K562 (cell line): ENCODE results near the gene DHX40. TPM values are rescaled to one million over a fixed set of nuclear protein-coding genes. Genes with fewer than 3 reads are reported as not detected.
A peak's percentile ranks its signal among the peaks of the same experiment; 100 is the strongest.

Source experiments
- ADNP ChIP-seq: fragments of 200-800 bp; sonication (Bioruptor generic); IDR thresholded peaks from 2 replicates; pipeline ENCODE4 v1.6.1; 2016; ENCODE audit warnings: missing genetic modification characterization, missing compliant biosample characterization
- C11orf30 ChIP-seq: fragments of 450-650 bp; IDR thresholded peaks from 2 replicates; pipeline ENCODE4 v1.6.1; 2016; ENCODE audit warnings: low read depth, mild to moderate bottlenecking
- CC2D1A ChIP-seq: fragments of 450-650 bp; IDR thresholded peaks from 2 replicates; pipeline ENCODE4 v1.6.1; 2017; ENCODE audit warnings: mild to moderate bottlenecking
- CSDE1 ChIP-seq, 2 experiments: fragments of 450-650 bp; IDR thresholded peaks; 2 replicates each; pipeline ENCODE4 v1.6.1; 2016; ENCODE audit warnings: mild to moderate bottlenecking in 1 of 2
- CXXC5 ChIP-seq: fragments of 250-450 bp; sonication (Bioruptor Pico); IDR thresholded peaks from 2 replicates; pipeline ENCODE4 v1.8.0; 2022; ENCODE audit warnings: inconsistent platforms, mild to moderate bottlenecking, moderate library complexity
- HCFC1 ChIP-seq: IDR thresholded peaks from 2 replicates; pipeline ENCODE4 v1.6.1; 2012; ENCODE audit warnings: low read depth, low read length, improper control_type of control experiment
- HMG20B ChIP-seq: fragments of 250-450 bp; sonication (Bioruptor Pico); IDR thresholded peaks from 2 replicates; pipeline ENCODE4 v1.5.0; 2021; ENCODE audit warnings: mild to moderate bottlenecking
- HNRNPH1 ChIP-seq: fragments of 200-400 bp; formaldehyde crosslinking; optimal IDR thresholded peaks from 2 replicates; pipeline ENCODE3; 2017; ENCODE audit warnings: low read depth, mild to moderate bottlenecking, low read length, moderate library complexity
- KDM2B ChIP-seq: fragments of 250-450 bp; sonication (Bioruptor Pico); IDR thresholded peaks from 2 replicates; pipeline ENCODE4 v1.8.0; 2021; ENCODE audit warnings: mild to moderate bottlenecking, moderate library complexity
- LARP7 ChIP-seq: fragments of 450-650 bp; IDR thresholded peaks from 2 replicates; pipeline ENCODE4 v1.6.1; 2016
- MED1 ChIP-seq: sonication (generic); formaldehyde crosslinking; IDR thresholded peaks from 2 replicates; pipeline ENCODE4 v1.8.1; 2023; ENCODE audit warnings: missing genetic modification reagents, borderline replicate concordance
- MYC ChIP-seq, 2 experiments: fragments of 250-450 bp in 1 of 2; sonication (Bioruptor Pico) in 1 of 2; IDR thresholded peaks; 2 replicates each; pipeline versions ENCODE4 v1.5.1 to v1.6.1; 2012 to 2021; ENCODE audit warnings: low read depth in 2 of 2, borderline replicate concordance in 1 of 2, improper control_type of control experiment in 1 of 2, low read length in 1 of 2, mild to moderate bottlenecking in 1 of 2, moderate library complexity in 1 of 2
- NFE2 ChIP-seq: IDR thresholded peaks from 2 replicates; pipeline ENCODE4 v1.6.1; 2014; ENCODE audit warnings: antibody characterized with exemption, low read depth
- SLC30A9 ChIP-seq: fragments of 250-450 bp; sonication (Bioruptor Pico); IDR thresholded peaks from 2 replicates; pipeline ENCODE4 v1.8.0; 2022; ENCODE audit warnings: mild to moderate bottlenecking, moderate library complexity
- SMAD3 ChIP-seq: fragments of 450-650 bp; formaldehyde crosslinking; conservative IDR thresholded peaks from 2 replicates; pipeline ENCODE4 v1.4.0; 2020; ENCODE audit warnings: mild to moderate bottlenecking
- SNIP1 ChIP-seq: fragments of 450-650 bp; IDR thresholded peaks from 2 replicates; pipeline ENCODE4 v1.7.1; 2017; ENCODE audit warnings: low read depth, mild to moderate bottlenecking
- SP1 ChIP-seq: sonication (generic); formaldehyde crosslinking; IDR thresholded peaks from 2 replicates; pipeline ENCODE4 v1.8.1; 2022; ENCODE audit warnings: mild to moderate bottlenecking, missing genetic modification reagents
- XRCC5 ChIP-seq: fragments of 200-400 bp; formaldehyde crosslinking; IDR thresholded peaks from 2 replicates; pipeline ENCODE4 v1.6.1; 2017; ENCODE audit warnings: low read depth, mild to moderate bottlenecking, low read length
- ZNF184 ChIP-seq: sonication (generic); formaldehyde crosslinking; IDR thresholded peaks from 2 replicates; pipeline ENCODE4 v1.5.0; 2020; ENCODE audit warnings: missing genetic modification reagents
- ZNF197 ChIP-seq: fragments of 200-800 bp; sonication (Bioruptor generic); IDR thresholded peaks from 2 replicates; pipeline ENCODE4 v1.6.1; 2016; ENCODE audit warnings: low read depth, missing genetic modification characterization, missing compliant biosample characterization
- ZNF24 ChIP-seq: fragments of 450-650 bp; IDR thresholded peaks from 2 replicates; pipeline ENCODE4 v1.6.1; 2016
- ZNF589 ChIP-seq: fragments of 200-800 bp; sonication (Bioruptor generic); IDR thresholded peaks from 2 replicates; pipeline ENCODE4 v1.6.1; 2016; ENCODE audit warnings: low read depth, missing genetic modification characterization, missing compliant biosample characterization
- ZNF764 ChIP-seq: fragments of 250-450 bp; sonication (Bioruptor Pico); IDR thresholded peaks from 2 replicates; pipeline ENCODE4 v1.4.0; 2020; ENCODE audit warnings: low read depth, mild to moderate bottlenecking, moderate library complexity
- polyA plus RNA-seq, 8 experiments: library from polyadenylated mRNA; depleted of rRNA in 4 of 8; stranded (reverse) in 5 of 8; unstranded in 3 of 8; fragments of >200 nt; fragmentation: Nextera tagmentation in 2 of 8; fragmentation: Illumina TruSeq in 1 of 8; extraction: Ambion mirVana in 2 of 8; extraction: Trizol in 1 of 8; gene quantifications; 2 replicates each; pipeline versions ENCODE4 v1.2.1 to v1.2.3, GENCODE V29; 2011 to 2014; ENCODE audit warnings: inconsistent platforms in 1 of 8, missing spikeins in 1 of 8
- total RNA-seq, 7 experiments: library from RNA; depleted of rRNA in 6 of 7; stranded (reverse); fragments of >200 nt in 6 of 7; fragmentation: Illumina TruSeq in 2 of 7; extraction: Trizol in 2 of 7; gene quantifications; 2 replicates each; pipeline versions ENCODE4 v1.2.1 to v1.2.3, GENCODE V29; 2011 to 2021; ENCODE audit warnings: low replicate concordance in 1 of 7
- TF ChIP-seq, protein P1 (sequence below), 2 experiments: fragments of 450-650 bp; IDR thresholded peaks; 2 replicates each; pipeline ENCODE4 v1.6.1; 2016
- TF ChIP-seq, protein P2 (sequence below), 2 experiments: fragments of 450-650 bp; conservative IDR thresholded peaks; 2 replicates each; pipeline ENCODE4 v1.6.1; 2017; ENCODE audit warnings: mild to moderate bottlenecking in 2 of 2, moderate library complexity in 2 of 2
- TF ChIP-seq, protein P3 (sequence below): sonication (generic); formaldehyde crosslinking; IDR thresholded peaks from 2 replicates; pipeline ENCODE4 v1.9.0; 2022; ENCODE audit warnings: mild to moderate bottlenecking, missing genetic modification reagents

Gene DHX40
- total and polyA plus RNA-seq, 9 of the 15 experiments (the other 6 are each of a cell fraction or from before 2014, with no cell fraction given): 7.2 to 38.6 (median 18.7) TPM

DNA sequence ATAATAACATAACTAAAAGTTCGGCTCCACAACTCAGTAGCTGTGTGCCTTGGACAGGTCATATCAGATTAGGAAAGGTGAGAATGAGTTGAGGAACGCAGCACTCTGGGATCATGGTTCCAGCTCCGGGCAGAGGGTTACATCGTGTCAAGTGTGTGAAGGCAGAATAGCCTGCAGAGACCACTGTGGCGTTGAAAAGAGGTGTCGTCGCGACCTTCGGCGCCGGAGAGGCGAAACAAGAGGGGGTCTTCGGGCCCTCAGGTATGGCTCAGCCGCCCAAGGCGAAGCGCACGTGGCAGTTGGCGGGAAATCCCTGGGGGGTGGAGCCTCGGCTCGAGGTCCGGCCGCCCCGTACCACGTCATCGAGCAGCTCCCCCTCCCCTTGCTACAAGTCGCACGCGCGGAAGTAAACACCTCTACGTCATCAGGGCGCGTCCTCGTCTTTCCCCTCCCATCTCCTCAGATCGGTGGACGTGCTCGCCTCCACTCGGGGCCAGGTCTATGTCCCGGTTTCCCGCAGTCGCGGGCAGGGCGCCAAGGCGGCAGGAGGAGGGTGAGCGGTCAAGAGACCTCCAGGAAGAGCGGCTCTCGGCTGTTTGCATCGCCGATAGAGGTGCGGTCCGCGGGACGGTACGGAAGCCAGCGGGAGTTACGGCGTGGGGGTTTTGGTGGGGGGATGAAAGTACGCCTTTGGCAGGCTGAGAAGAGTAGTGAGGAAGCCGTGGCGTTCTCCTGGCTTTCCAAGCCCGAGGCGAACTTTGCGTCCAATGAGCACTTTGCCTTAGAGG, at the start of gene DHX40 (continued):
- TF ChIP-seq NFE2 (0 out of 2 replicates have a peak, but pooled peaks have one; percentile 10), SNIP1 (no peak), ZNF184 (CRISPR knock-in tag) (no peak), ZNF764 (CRISPR knock-in tag) (no peak), ZNF589 (CRISPR knock-in tag) (peak; percentile 98), HCFC1 (peak; percentile 85), ADNP (tag) (no peak), C11orf30 (peak; percentile 98), HNRNPH1 (no peak), LARP7 (no peak), CSDE1 (IDR thresholded peaks at IDR 0.05) (peak in 1 of 2 experiments; percentile 75; a peak in 2 of 4 replicates), KDM2B (CRISPR knock-in tag) (peak; percentile 80; the same call in 1 of the 2 replicates), ZNF24 (peak; percentile 73; the same call in 1 of the 2 replicates), XRCC5 (no peak; the same call in 1 of the 2 replicates), CXXC5 (CRISPR knock-in tag) (peak; percentile 96), MYC (IDR thresholded peaks at IDR 0.05; ENCODE audit: low read depth, low read length) (peak; percentile 97), MYC (CRISPR knock-in tag; IDR thresholded peaks at IDR 0.05; ENCODE audit: borderline replicate concordance, low read depth) (peak; percentile 94), ZNF197 (peak; percentile 94), SLC30A9 (CRISPR knock-in tag) (no peak), SMAD3 (peak; percentile 85; the same call in 1 of the 2 replicates), SP1 (CRISPR knock-in tag) (peak; percentile 100), CC2D1A (0 out of 2 replicates have a peak, but pooled peaks have one; percentile 49), MED1 (CRISPR knock-in tag) (no peak), HMG20B (no peak)
- TF ChIP-seq, protein P1, sequence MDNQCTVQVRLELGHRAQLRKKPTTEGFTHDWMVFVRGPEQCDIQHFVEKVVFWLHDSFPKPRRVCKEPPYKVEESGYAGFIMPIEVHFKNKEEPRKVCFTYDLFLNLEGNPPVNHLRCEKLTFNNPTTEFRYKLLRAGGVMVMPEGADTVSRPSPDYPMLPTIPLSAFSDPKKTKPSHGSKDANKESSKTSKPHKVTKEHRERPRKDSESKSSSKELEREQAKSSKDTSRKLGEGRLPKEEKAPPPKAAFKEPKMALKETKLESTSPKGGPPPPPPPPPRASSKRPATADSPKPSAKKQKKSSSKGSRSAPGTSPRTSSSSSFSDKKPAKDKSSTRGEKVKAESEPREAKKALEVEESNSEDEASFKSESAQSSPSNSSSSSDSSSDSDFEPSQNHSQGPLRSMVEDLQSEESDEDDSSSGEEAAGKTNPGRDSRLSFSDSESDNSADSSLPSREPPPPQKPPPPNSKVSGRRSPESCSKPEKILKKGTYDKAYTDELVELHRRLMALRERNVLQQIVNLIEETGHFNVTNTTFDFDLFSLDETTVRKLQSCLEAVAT (IDR thresholded peaks at IDR 0.05): peak in 1 of 2 experiments; percentile 75; a peak in 1 of 4 replicates
- TF ChIP-seq, protein P2, sequence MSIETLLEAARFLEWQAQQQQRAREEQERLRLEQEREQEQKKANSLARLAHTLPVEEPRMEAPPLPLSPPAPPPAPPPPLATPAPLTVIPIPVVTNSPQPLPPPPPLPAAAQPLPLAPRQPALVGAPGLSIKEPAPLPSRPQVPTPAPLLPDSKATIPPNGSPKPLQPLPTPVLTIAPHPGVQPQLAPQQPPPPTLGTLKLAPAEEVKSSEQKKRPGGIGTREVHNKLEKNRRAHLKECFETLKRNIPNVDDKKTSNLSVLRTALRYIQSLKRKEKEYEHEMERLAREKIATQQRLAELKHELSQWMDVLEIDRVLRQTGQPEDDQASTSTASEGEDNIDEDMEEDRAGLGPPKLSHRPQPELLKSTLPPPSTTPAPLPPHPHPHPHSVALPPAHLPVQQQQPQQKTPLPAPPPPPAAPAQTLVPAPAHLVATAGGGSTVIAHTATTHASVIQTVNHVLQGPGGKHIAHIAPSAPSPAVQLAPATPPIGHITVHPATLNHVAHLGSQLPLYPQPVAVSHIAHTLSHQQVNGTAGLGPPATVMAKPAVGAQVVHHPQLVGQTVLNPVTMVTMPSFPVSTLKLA (conservative IDR thresholded peaks at IDR 0.05): peak; percentile 99 to 100
- TF ChIP-seq, protein P3, sequence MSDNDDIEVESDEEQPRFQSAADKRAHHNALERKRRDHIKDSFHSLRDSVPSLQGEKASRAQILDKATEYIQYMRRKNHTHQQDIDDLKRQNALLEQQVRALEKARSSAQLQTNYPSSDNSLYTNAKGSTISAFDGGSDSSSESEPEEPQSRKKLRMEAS: peak; percentile 100
